Endothelial cell (in vitro differentiated cells): ENCODE measurements around the gene HMX2. TPM values are rescaled to one million over a fixed set of nuclear protein-coding genes. Genes with fewer than 3 reads are reported as not detected.

Experiments used
- DNase-seq: peaks from one replicate; pipeline ENCODE4 v3.0.0; 2021; ENCODE audit warnings: low spot score
- H3K27ac Mint-ChIP-seq: one replicate; pipeline ENCODE4 v1.8.0; 2021; ENCODE audit warnings: mixed read lengths, inconsistent platforms; ENCODE audit not compliant: unreplicated experiment
- H3K27me3 Mint-ChIP-seq: one replicate; pipeline ENCODE4 v1.8.0; 2021; ENCODE audit warnings: mild to moderate bottlenecking, moderate library complexity, mixed read lengths, inconsistent platforms; ENCODE audit not compliant: unreplicated experiment
- H3K36me3 Mint-ChIP-seq: one replicate; pipeline ENCODE4 v1.8.0; 2021; ENCODE audit warnings: mild to moderate bottlenecking, low read depth, mixed read lengths, inconsistent platforms; ENCODE audit not compliant: unreplicated experiment
- H3K4me1 Mint-ChIP-seq: one replicate; pipeline ENCODE4 v1.8.0; 2021; ENCODE audit warnings: mild to moderate bottlenecking, mixed read lengths, inconsistent platforms; ENCODE audit not compliant: unreplicated experiment
- H3K4me3 Mint-ChIP-seq: one replicate; pipeline ENCODE4 v1.8.0; 2021; ENCODE audit warnings: mild to moderate bottlenecking, mixed read lengths, inconsistent platforms; ENCODE audit not compliant: unreplicated experiment
- H3K9me3 Mint-ChIP-seq: one replicate; pipeline ENCODE4 v1.8.0; 2021; ENCODE audit warnings: mixed read lengths, inconsistent platforms; ENCODE audit not compliant: unreplicated experiment
- CTCF ChIP-seq: fragments of 200-600 bp; sonication (generic); IDR thresholded peaks from one replicate; pipeline ENCODE4 v1.5.0; 2021; ENCODE audit warnings: antibody characterized with exemption; ENCODE audit not compliant: unreplicated experiment
- total RNA-seq: library from RNA; stranded (reverse); fragmentation: NEBNext Ultra II Directional; extraction: Animal tissue kit (Norgen Biotek cat#: 25700); gene quantifications from one replicate; pipeline ENCODE4 v1.2.1, GENCODE V29; 2021; ENCODE audit not compliant: unreplicated experiment

Gene HMX2
- total RNA-seq, 1 donor from 2014 or later, result not detected

GRCh38 chr10:123109466-123109865, 38.5 kb upstream of the HMX2 start:
- Mint-ChIP-seq H3K36me3 (no peaks in the 10 kb centered on the region), H3K4me1 (no peaks in the 10 kb centered on the region), H3K9me3 (no peaks in the 10 kb centered on the region), H3K4me3 (no peak overlapping the region), H3K27ac (no peak overlapping the region), H3K27me3 (no peaks in the 10 kb centered on the region)
- DNase-seq, result no peak
- TF ChIP-seq CTCF, result no peak

- Mint-ChIP-seq H3K9me3 (no peaks in the 10 kb centered on the region), H3K4me1 (peaks cover 3% of the 10 kb centered on the region), H3K4me3 (no peak overlapping the region), H3K27ac (no peak overlapping the region), H3K27me3 (peaks cover 5% of the 10 kb centered on the region), H3K36me3 (no peaks in the 10 kb centered on the region)
- TF ChIP-seq CTCF, result no peak
- DNase-seq, result no peak
Observed at GRCh38 chr10:123117644-123118417, 30.1 kb upstream of the HMX2 start.

- H3K27ac Mint-ChIP-seq, result no peak overlapping the region
- H3K4me1 Mint-ChIP-seq, result peaks cover 3% of the 10 kb centered on the region
- H3K9me3 Mint-ChIP-seq, result no peaks in the 10 kb centered on the region
- H3K36me3 Mint-ChIP-seq, result no peaks in the 10 kb centered on the region
- peaks cover 5% of the 10 kb centered on the region for H3K27me3 Mint-ChIP-seq
- no peak for TF ChIP-seq CTCF
- no peak overlapping the region for H3K4me3 Mint-ChIP-seq
- DNase-seq, result no peak
Observed at GRCh38 chr10:123119081-123119480, 28.9 kb upstream of the HMX2 start.

GRCh38 chr10:123126246-123126645, 21.7 kb upstream of the HMX2 start:
- no peak overlapping the region for H3K4me3 Mint-ChIP-seq
- no peaks in the 10 kb centered on the region for H3K36me3 Mint-ChIP-seq
- TF ChIP-seq CTCF, result no peak
- H3K4me1 Mint-ChIP-seq, result peaks cover 7% of the 10 kb centered on the region
- H3K9me3 Mint-ChIP-seq, result no peaks in the 10 kb centered on the region
- H3K27me3 Mint-ChIP-seq, result peaks cover 8% of the 10 kb centered on the region
- H3K27ac Mint-ChIP-seq, result no peak overlapping the region
- no peak for DNase-seq

- H3K9me3 Mint-ChIP-seq, result no peaks in the 10 kb centered on the region
- H3K4me1 Mint-ChIP-seq, result peaks cover 22% of the 10 kb centered on the region
- H3K27ac Mint-ChIP-seq, result no peak overlapping the region
- no peaks in the 10 kb centered on the region for H3K36me3 Mint-ChIP-seq
- peaks cover 20% of the 10 kb centered on the region for H3K27me3 Mint-ChIP-seq
- no peak for TF ChIP-seq CTCF
- no peak for DNase-seq
- H3K4me3 Mint-ChIP-seq, result no peak overlapping the region
Observed at GRCh38 chr10:123129618-123130271, 18.2 kb upstream of the HMX2 start.
